DND-41 (cell line): Measurements from ENCODE around the gene DNAJC16.

ENCODE experiments used
- ATAC-seq: fragments of 200-7000 bp; cut with Tn5 transposase; 3 replicates; pipeline ENCODE4 v1.9.1; 2021; ENCODE audit warnings: low read depth; ENCODE audit not compliant: insufficient read depth
- DNase-seq: peaks from one replicate; pipeline ENCODE4 v3.0.0-alpha.2; 2020
- H2AFZ ChIP-seq: 2 replicates; pipeline ENCODE4 v1.6.0; 2012; ENCODE audit warnings: low read depth, low read length
- H3K27ac ChIP-seq: 2 replicates; pipeline ENCODE4 v1.5.1; 2012; ENCODE audit warnings: low read length, inconsistent platforms
- H3K27me3 ChIP-seq: fragments of 200-600 bp; sonication (generic); 2 replicates; pipeline ENCODE4 v1.6.0; 2012; ENCODE audit warnings: low read length, mild to moderate bottlenecking, inconsistent platforms; ENCODE audit not compliant: insufficient read depth, poor library complexity
- H3K36me3 ChIP-seq: 2 replicates; pipeline ENCODE4 v1.5.1; 2012; ENCODE audit warnings: low read length, inconsistent platforms; ENCODE audit not compliant: insufficient read depth
- H3K4me1 ChIP-seq: 2 replicates; pipeline ENCODE4 v1.5.1; 2012; ENCODE audit warnings: mild to moderate bottlenecking, low read length; ENCODE audit not compliant: insufficient read depth
- H3K4me2 ChIP-seq: 2 replicates; pipeline ENCODE4 v1.6.0; 2012; ENCODE audit warnings: mild to moderate bottlenecking, moderate library complexity, low read length, inconsistent platforms; ENCODE audit not compliant: insufficient read depth
- H3K4me3 ChIP-seq, 2 experiments: fragments of 200-600 bp in 1 of 2; shearing (Covaris generic) in 1 of 2; 2 replicates each; pipeline ENCODE4 v1.5.1; 2012 to 2016; ENCODE audit warnings: inconsistent platforms in 2 of 2, low read length in 2 of 2, mild to moderate bottlenecking in 2 of 2, low read depth in 1 of 2, moderate library complexity in 1 of 2
- H3K79me2 ChIP-seq: 2 replicates; pipeline ENCODE4 v1.6.0; 2012; ENCODE audit warnings: low read length, inconsistent platforms; ENCODE audit not compliant: insufficient read depth
- H3K9ac ChIP-seq: 2 replicates; pipeline ENCODE4 v1.6.0; 2012; ENCODE audit warnings: low read depth, mild to moderate bottlenecking, inconsistent platforms, low read length, moderate library complexity
- H3K9me3 ChIP-seq: 2 replicates; pipeline ENCODE4 v1.5.1; 2012; ENCODE audit warnings: low read length, moderate library complexity, mild to moderate bottlenecking, inconsistent platforms; ENCODE audit not compliant: insufficient read depth, severe bottlenecking
- H4K20me1 ChIP-seq: 2 replicates; pipeline ENCODE4 v1.6.0; 2012; ENCODE audit warnings: low read length; ENCODE audit not compliant: insufficient read depth
- EZH2 ChIP-seq: IDR thresholded peaks from 3 replicates; pipeline ENCODE4 v1.6.1; 2012; ENCODE audit warnings: borderline replicate concordance, low read depth, mild to moderate bottlenecking, moderate library complexity, low read length, inconsistent platforms; ENCODE audit not compliant: severe bottlenecking
- TF ChIP-seq, protein P1 (sequence below): IDR thresholded peaks from 2 replicates; pipeline ENCODE4 v1.5.1; 2012; ENCODE audit warnings: borderline replicate concordance, low read length, moderate library complexity, mild to moderate bottlenecking; ENCODE audit not compliant: poor library complexity, severe bottlenecking; ENCODE audit errors: extremely low read depth

Gene DNAJC16

DNA sequence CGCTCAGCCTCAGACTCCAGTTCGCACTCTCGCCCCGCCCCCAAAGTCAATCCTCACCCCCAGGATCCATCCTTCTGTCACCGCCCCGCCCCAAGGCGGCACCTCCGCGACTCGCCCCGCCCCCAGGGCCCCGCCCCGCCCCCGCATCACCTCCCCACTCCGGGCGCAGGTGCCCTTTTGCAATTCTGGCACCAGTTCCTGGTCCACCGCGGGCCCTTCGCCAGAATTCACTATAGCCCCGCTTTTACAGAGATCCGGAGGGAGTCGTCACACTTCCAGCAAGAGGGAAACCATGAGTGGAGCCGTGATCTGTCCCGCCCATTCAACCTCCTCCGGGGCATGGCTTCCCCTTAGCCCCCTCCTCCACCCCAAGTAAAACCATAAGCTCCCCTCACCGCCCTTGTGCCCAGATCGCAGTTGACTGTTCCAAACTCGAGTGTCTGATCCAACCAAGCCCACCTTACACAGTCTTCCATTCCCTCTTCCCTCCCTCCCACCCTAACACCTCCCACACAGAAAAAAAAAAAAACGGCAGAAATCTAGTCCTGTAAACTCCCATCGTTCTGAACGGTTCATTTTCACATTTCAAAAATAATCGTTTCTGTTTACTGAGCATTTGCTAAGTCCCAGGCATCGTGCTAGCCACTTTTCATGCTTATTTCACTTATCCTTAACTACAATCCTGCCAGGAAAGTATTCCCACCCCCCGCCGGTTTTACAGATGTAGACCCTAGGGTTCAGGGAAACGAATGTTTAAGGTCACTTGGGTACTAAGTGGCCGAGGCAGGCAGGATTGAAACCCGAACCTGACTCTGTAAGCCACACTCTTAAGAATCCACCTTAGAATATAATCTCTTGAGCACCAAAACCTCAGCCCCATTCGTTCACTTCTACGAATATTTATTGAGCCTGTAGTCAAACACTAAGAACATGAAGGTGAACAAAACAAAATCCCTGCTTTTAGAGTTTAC, 1.3 kb upstream of the DNAJC16 start:
- peak; percentile 60 for ATAC-seq
- Histone ChIP-seq H3K79me2 (peaks cover 11% of the 10 kb centered on the region), H3K9ac (peak overlapping the region; percentile 64)

DNA sequence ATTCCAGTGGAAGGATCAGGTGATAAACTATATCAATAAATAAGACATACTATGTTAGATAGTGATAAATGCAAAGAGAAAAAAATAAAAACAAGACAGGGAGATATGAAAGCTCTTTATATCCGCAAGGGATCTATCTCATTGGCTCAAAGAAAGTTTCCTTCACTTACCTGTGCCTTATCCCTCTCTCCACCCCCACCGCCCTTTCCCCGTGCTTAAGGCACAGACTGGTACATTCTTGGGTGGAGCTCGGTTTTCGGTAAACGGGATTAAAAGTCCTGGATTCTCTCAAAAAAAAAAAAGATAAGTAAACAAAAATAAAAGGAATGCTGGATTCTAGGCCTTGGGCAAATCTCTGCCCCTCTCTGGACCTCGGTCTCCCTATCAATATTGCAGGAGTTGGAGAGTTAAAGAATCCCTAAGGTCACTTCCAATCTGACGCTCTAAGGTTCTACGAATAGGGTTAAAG, 593 bp upstream of the DNAJC16 start:
- Histone ChIP-seq H3K4me2 (peak overlapping the region; percentile 94), H3K36me3 (no peaks in the 10 kb centered on the region; the same call in 1 of the 2 replicates), H3K79me2 (peaks cover 11% of the 10 kb centered on the region), H3K27ac (peak overlapping the region; percentile 45; the same call in 1 of the 2 replicates), H2AFZ (peak overlapping the region; percentile 90), H3K4me3 (peak overlapping the region; percentile 55 to 92; a peak in 3 of 4 replicates), H3K27me3 (no peaks in the 10 kb centered on the region), H4K20me1 (no peaks in the 10 kb centered on the region), H3K4me1 (peaks cover 43% of the 10 kb centered on the region), H3K9me3 (no peaks in the 10 kb centered on the region), H3K9ac (peak overlapping the region; percentile 64)
- no peak for DNase-seq
- ATAC-seq: no peak
- no peak for TF ChIP-seq EZH2
- TF ChIP-seq, protein P1, sequence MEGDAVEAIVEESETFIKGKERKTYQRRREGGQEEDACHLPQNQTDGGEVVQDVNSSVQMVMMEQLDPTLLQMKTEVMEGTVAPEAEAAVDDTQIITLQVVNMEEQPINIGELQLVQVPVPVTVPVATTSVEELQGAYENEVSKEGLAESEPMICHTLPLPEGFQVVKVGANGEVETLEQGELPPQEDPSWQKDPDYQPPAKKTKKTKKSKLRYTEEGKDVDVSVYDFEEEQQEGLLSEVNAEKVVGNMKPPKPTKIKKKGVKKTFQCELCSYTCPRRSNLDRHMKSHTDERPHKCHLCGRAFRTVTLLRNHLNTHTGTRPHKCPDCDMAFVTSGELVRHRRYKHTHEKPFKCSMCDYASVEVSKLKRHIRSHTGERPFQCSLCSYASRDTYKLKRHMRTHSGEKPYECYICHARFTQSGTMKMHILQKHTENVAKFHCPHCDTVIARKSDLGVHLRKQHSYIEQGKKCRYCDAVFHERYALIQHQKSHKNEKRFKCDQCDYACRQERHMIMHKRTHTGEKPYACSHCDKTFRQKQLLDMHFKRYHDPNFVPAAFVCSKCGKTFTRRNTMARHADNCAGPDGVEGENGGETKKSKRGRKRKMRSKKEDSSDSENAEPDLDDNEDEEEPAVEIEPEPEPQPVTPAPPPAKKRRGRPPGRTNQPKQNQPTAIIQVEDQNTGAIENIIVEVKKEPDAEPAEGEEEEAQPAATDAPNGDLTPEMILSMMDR: no peak

More for the DNA sequence above, 1.3 kb upstream of the DNAJC16 start:
- H3K4me1 ChIP-seq: peaks cover 43% of the 10 kb centered on the region
- peak overlapping the region; percentile 94 for H3K4me2 ChIP-seq
- no peaks in the 10 kb centered on the region for H3K36me3 ChIP-seq
- peak overlapping the region; percentile 72 for H3K27ac ChIP-seq
- no peak for TF ChIP-seq EZH2
- TF ChIP-seq, protein P1: no peak
- peak overlapping the region; percentile 55 to 92 for H3K4me3 ChIP-seq
- H3K9me3 ChIP-seq: no peaks in the 10 kb centered on the region
- H4K20me1 ChIP-seq: no peaks in the 10 kb centered on the region
- peak; percentile 15 for DNase-seq
- H3K27me3 ChIP-seq: no peaks in the 10 kb centered on the region
- peak overlapping the region; percentile 90 for H2AFZ ChIP-seq

DNA sequence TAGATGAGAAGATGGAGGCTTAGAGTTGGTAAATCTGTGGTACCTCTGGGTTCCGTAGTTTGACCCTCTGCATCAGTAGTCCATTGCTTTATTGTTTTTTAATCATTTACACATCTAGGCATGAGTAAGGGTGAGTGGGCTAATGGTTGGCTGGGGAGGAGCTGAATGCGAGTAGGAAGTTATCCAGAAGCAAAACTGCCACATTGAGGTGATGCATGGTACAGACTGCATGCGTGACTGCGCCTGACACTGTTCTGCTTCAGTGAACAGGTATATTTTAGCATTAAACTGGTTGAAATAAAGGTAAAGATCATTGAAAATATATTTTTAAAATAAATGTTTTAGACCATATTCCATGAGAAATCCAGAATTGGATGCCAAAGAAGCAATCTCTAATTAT, 4.4 kb downstream of the DNAJC16 start:
- no peak for ATAC-seq
- Histone ChIP-seq H3K27ac (no peak overlapping the region), H3K4me3 (no peak overlapping the region), H3K36me3 (peaks cover 4% of the 10 kb centered on the region; the same call in 1 of the 2 replicates), H3K9ac (no peak overlapping the region), H4K20me1 (no peaks in the 10 kb centered on the region), H3K79me2 (peaks cover 11% of the 10 kb centered on the region), H3K4me2 (no peak overlapping the region), H3K27me3 (no peaks in the 10 kb centered on the region), H3K9me3 (no peaks in the 10 kb centered on the region), H2AFZ (no peak overlapping the region), H3K4me1 (peaks cover 22% of the 10 kb centered on the region)
- DNase-seq: no peak
- TF ChIP-seq, protein P1: no peak
- no peak for TF ChIP-seq EZH2
